NCI-H774 (cell line): ENCODE data around the gene TRPM2.

Experiments
- DNase-seq: peaks from one replicate; lab custom pipeline; 2025; lab: John Stamatoyannopoulos, UW

Gene TRPM2

DNA sequence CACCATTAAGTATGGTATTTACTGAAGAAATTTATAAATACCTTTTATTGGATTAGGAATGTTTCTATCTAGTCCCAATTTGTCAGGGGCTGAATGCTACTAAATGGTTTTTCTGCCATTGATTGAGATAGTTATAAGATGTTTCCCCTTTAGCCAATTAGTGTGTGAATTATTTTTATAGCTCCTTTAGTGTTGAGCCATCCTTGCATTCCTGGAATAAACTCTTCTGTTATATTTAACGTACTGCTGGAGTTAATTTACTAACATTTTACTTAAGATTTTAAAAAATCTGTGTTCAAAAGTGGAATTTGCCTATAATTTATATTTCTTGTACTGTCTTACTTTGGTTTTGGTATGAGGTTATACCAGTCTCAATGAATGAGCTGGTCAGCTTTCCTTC is 76.5 kb downstream of the TRPM2 start:
- DNase-seq, result no peak

DNA sequence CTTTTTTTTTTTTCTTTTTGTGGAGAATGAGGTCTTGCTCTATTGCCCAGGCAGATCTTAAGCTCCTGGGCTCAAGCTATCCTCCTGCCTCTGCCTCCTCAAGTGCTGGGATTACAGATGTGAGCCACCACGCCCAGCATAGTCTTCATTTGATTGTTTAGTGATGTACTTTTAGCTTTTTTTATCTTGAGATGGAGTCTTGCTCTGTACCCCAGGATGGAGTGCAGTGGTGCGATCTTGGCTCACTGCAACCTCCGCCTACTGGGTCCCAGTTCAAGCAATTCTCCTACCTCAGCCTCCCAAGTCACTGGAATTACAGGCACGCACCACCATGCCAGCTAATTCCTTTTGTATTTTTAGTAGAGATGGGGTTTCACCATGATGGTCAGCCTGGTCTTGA is 77.9 kb downstream of the TRPM2 start:
- DNase-seq, result no peak

DNA sequence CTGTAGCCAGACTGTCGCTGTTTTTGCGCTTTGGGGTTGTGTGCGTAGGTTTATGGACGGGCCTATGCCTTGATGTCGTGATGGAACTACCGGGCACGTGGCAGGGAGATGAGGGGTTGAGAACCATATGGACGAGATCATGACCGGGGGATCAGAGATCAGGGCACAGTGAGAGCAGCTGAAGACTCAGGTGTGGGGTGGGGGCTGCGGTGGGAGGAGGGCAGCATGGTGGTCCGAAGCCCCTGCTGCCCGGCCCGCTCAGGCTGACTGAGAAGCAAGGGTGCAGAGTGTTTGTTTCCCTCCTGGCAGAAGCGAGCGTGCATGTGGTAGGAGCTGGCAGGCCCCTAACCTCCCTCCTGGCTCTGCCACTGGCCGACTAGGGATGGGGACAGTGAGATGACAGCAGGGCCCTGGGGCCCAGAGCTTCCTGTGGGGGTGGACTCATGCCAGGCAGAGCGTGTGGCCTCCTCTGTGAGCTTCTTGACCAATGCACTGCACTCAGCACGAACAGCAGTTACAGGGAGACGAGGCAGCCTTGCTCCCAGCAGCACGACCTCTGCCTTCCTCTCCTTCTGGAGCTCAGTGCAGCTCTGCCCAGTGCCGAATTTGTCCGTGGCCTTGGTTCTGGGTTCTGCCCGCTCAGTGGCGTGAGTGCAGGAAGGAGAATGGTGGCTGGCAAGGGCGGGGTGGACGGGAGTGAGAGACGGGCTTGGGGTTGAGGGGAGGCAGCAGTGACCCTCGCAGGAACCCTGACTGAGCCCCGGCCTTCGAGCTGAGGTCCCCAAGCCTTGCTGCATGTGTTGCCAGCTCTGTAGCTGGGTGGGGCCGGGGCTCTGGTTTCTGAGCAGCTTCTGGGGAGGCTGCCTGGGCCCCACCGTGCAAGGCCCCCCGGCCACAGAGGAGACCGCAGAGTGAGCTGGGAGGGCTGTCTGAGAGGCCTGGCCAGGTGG is 79.7 kb downstream of the TRPM2 start:
- DNase-seq, result no peak

DNA sequence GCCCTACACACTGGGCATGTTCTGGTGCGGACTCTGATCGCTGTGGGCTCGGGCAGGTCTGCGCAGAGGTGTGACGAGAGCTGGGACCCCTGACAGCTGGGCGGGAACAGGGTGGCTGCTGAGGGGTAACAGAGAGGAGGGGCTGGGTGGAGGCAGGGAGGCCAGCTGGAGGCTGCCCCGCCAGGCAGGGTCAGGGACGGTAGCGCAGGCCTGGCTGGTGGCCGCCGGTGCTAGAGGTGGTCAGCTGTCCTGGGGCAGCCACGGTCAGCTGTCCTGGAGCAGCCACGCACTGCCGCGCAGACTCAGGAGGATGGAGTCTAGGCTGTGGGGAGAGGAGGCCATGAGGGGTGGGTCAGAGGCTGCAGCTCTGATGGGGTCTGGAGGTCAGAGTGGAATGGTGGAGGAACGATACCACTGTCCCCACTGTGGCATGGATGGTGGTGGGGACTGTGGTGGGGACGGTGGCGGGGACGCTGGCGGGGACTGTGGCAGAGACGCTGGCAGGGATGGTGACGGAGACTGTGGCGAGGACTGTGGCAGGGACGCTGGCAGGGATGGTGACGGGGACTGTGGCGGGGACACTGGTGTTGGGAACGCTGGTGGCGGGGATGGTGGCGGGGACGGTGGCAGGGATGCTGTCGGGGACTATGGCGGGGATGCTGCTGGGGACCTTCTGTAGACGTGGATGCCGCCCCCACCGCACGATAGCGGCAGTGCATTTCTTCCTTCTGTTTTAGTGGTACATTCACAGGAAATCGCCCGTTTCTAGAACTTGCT is 80.6 kb downstream of the TRPM2 start:
- no peak for DNase-seq

DNA sequence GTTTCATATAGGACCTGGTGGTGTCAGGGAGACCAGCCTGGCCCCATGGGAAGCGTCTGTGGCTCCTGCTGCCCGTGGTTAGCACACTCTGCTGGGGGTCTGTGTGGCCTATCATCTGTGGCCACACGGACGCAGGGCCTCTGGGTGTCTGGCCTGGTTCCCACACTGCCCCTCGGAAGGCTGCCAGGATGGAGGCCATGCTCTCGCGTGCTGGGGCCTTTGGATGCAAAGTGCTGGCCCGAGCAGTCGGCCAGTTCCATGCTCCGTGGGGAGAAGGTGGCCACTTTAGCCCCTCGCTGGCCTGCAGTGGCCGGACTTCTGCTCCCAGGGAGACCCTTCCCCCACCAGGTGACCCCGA is 81.1 kb downstream of the TRPM2 start:
- DNase-seq, result no peak

DNA sequence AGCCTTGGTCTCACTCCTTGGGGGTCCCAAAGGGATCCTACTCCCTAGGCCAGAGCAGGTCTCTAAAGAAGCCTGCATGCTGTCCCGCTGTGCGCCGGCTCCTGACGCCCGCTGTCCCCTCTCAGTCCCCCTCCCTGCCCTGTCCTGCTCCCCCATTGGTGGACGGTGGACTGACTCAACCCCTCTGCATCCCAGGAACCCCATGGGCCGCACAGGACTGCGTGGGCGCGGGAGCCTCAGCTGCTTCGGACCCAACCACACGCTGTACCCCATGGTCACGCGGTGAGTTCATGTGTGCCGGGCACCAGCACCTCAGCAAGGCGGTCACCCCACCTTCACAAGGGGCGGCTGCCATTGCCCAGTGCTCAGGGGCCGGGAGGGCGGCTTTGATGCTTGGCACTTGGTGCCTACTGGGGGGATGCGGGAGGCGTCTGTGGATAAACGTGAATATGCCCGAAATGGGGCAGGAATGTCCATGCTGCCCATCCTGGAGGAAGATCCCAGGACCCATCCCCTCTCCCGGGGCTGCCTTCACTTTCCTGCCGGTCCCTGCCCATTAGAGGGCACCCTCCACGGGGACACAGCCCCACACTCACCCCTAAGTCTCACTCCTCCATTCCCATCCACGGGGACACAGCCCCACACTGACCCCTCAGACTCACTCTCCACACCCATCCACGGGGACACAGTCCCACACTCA is 81.7 kb downstream of the TRPM2 start:
- DNase-seq, result no peak

DNA sequence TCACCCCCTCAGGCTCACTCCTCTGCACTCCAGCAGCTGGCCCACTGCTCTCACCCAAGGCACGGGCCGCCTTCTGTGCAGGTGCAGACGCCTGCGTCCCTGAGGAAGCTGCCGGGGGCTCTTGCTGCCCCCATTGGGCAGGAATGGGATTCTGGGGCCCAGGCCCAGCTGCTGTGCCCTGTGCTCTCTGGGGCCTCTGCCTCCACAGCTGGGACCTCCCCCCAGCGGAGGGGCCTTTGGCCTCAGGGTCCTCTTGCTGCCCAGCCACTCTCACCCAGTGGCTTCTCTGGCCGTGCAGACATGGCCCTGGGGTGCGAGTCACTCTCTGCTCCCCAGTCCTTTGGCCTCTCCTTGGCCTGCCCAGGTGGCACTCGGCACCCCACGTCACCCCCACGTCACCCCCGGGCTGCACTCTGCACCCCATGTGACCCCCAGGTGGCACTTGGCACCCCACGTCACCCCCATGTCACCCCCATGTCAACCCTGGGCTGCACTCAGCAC is 82.7 kb downstream of the TRPM2 start:
- DNase-seq, result no peak

DNA sequence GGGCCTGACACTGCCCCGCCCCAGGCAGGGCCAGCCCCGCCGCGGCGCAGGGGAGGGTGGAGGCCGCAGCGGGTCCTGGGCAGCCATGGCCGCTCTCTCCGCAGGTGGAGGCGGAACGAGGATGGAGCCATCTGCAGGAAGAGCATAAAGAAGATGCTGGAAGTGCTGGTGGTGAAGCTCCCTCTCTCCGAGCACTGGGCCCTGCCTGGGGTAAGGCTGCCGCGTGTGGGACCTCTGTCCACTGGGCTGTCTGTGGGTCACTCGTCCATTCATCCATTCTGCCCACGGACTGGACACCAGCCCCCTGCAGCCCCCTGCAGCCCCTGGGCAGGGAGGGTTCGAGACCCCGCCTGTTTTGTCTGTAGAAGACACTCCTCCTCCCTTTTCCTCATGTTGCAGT is 83.5 kb downstream of the TRPM2 start:
- DNase-seq, result no peak

DNA sequence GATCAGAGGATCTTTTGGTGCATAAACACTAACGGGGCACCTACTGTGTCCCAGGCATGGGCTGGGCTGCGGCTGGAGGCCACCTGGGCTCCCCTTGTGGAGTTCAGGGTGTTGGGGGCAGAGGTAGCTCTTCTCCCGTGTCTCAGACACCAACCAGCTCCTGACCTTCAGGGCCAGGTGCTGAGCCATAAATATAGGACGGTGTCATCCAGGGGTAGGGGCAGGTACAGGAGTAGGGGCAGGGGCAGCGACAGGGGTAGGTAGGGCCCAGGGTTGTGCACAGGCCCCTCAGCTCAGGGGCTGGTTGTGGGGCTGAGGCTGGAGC is 83.9 kb downstream of the TRPM2 start:
- DNase-seq, result no peak

DNA sequence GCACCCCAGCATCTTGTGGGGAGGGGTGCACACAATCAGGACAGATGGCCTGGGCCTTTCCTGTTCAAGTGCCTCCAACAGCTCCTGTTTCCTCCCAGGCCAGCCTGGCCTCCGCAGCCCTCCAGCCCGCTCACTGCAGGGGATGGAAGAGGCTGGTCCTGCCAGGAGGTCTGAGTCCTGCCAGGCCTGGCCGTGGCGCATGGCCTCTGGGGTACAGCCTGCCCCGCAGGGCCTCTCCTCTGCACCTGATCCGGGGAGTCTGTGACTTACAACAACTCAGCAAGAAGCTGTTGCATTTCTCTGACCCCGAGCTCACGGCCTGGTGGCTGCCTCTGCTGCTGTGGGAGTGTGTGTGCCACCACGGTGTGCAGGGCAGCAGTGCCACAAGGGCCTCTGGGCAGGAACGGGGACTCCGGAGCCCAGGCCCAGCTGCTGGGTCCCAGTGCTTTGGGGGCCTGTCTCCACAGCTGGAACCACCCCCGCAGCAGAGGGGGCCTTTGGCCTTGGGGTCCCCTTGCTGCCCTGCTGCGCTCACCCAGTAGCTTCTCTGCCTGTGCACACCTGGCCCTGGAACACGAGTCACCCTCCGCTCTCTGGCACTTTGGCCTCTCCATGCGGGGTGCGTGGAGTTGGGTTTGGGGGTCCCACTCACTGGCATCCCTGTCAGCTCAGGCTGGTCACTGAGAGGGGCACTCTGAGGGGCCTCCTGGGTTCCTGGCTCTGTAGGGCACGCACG is 84.4 kb downstream of the TRPM2 start:
- DNase-seq, result no peak

DNA sequence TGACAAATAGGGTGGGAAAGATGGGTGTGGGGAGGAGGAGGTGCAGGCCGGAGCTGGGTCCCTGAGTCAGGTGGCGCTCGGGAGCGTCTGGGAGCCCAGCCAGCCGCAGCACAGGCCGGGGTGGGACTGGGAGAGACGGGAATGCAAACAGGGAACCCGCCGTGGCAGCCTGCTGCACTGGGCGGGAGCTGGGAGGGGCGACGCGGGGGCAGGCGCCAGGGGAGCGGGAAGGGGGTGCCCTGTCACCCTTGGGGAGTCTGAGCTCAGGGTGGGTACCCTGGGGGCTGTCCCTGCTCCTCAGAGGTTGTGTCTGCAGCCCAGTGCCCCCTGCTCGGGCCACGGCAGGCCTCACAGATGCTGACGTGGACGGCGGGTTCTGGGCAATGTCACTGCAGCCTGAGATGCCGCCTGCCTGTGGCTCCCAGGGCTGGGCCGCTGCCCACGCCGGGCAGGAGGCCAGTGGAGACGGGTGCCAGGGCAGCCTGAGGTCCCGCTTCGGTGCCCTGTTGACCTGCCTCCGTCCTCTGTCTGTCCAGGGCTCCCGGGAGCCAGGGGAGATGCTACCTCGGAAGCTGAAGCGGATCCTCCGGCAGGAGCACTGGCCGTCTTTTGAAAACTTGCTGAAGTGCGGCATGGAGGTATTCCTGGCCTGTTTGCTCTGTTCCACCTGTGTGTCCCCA is 85.2 kb downstream of the TRPM2 start:
- DNase-seq, result no peak

DNA sequence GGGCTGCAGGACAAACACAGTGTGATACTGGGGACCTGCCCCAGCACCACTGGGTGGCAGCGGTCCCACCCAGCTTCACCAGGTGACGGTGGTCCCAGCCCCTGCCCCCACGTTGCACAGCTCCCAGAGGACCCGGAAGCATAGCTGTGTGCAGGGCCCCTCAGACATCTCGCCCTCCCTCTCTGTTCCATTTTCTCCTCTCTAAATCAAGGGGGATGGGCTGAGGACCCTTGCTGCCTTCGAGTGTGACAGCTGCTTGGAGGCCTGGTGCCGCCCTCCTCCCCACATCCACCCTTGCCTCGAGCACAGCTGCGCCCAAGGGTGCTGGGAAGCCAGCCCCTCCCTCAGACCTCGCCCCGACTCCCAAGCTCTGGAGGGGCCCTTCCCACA is 85.8 kb downstream of the TRPM2 start:
- no peak for DNase-seq

DNA sequence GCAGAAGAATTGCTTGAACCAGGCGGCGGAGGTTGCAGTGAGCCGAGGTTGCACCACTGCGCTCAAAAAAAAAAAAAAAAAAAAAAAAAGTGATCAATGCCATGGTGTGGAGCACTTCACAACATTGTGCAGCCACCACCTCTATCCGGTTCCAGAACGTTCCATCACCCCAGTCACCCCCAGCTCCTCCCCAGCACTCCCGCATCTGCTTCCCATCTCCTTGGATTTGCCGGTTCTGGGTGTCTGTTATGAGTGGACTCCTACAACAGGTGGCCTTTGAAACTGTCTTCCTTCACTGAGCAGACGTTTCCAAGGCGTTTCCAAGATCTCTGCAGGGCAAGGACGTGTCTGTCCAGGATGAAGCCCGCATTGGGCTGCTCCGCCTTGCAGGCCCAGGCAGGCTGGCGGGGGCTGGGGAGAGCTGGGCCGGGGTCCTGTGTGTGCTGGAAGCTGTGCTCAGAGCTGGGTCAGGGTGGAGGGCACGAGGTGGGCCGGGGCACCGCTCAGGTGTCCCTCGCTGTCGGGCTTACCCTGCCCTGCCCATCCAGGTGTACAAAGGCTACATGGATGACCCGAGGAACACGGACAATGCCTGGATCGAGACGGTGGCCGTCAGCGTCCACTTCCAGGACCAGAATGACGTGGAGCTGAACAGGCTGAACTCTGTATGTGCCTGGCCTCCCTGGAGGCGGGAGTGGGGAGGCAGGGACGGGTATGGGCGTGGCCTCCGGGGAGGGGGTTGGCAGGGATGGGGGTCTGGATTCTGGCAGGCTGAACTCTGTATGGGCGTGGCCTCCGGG is 87.0 kb downstream of the TRPM2 start:
- no peak for DNase-seq

DNA sequence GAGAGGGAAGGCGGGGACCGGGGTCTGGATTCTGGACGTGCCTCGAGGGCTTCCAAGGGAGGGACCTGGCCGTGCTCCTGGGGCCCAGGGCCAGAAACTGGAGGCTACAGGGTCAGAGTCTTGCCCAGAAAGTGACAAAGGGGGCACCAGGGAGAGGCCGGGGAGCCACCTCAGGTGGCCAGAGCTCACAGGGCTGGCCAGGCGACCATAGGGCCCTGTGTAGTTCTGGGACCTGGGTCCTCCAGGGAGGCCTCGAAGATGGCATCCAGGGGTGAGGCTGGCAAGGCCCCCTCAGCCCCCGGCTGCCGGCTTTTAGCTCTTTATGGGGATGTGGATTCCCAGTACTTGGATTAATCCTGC is 87.6 kb downstream of the TRPM2 start:
- DNase-seq, result no peak

DNA sequence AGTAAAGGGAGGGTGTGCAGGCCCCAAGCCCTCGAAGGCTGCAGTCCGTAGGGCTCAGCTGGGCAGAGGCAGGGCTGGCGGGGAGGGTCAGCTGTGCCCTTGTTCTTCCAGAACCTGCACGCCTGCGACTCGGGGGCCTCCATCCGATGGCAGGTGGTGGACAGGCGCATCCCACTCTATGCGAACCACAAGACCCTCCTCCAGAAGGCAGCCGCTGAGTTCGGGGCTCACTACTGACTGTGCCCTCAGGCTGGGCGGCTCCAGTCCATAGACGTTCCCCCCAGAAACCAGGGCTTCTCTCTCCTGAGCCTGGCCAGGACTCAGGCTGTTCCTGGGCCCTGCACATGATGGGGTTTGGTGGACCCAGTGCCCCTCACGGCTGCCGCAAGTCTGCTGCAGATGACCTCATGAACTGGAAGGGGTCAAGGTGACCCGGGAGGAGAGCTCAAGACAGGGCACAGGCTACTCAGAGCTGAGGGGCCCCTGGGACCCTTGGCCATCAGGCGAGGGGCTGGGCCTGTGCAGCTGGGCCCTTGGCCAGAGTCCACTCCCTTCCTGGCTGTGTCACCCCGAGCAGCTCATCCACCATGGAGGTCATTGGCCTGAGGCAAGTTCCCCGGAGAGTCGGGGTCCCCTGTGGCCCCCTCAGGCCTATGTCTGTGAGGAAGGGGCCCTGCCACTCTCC is 88.3 kb downstream of the TRPM2 start:
- no peak for DNase-seq

DNA sequence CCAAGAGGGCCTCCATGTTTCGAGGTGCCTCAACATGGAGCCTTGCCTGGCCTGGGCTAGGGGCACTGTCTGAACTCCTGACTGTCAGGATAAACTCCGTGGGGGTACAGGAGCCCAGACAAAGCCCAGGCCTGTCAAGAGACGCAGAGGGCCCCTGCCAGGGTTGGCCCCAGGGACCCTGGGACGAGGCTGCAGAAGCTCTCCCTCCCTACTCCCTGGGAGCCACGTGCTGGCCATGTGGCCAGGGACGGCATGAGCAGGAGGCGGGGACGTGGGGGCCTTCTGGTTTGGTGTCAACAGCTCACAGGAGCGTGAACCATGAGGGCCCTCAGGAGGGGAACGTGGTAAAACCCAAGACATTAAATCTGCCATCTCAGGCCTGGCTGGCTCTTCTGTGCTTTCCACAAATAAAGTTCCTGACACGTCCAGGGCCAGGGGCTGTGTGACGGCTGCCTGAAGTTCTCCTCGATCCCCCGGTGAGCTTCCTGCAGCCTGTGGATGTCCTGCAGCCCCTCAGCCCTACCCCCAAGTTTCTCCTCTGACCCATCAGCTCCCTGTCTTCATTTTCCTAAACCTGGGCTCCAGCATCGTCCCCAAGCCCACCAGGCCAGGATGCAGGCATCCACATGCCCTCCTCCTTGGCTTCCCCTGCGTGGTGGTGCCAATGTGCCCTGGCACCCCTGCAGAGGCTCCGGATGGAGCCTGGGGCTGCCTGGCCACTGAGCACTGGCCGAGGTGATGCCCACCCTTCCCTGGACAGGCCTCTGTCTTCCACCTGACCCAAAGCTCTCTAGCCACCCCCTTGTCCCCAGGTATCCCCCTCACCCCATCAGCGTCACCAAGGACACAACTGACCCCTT is 89.1 kb downstream of the TRPM2 start:
- no peak for DNase-seq

DNA sequence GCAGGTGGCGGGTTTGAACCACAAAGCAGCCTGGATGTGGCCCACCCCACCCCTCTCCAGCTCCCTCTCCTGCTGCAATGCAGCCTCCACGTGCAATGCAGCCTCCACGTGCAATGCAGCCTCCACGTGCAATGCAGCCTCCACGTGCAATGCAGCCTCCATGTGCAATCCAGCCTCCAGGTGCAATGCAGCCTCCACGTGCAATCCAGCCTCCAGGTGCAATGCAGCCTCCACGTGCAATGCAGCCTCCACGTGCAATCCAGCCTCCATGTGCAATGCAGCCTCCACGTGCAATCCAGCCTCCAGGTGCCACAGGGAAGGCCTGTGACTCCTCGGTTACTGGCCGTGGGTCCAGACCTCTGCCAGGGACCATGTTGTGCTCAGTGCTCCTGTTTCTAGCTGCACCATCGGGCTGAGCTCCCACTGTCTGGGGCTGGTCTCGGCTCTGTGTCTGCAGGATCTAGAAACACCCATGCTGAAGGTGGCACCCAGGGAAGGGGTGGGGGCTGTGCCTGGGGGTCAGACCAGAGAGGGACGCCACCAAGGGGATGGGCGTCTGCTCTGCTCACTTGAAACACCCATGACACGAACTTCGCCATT is 90.0 kb downstream of the TRPM2 start:
- DNase-seq, result no peak

DNA sequence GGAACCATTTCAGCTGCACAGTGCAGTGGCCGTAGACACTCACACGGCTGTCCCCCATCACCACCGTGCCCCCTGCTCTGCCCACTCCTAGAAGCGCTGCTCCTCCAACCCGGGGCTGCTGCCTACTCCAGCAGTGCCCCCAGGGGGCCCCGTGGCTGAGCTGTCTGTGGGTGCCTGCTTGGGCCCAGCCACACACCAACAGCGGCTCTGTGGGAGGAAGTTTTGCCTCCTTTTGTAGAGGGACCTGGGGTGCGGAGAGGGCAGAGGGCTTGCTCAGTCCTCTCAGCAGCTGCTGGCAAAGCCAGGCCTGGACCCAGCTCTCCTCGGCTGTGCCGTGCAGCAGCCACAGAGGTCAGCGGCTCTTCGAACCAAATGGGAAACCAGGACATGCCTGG is 90.5 kb downstream of the TRPM2 start:
- no peak for DNase-seq
